K562 (cell line): Measurements from ENCODE around the gene MBP. TPM values are rescaled to one million over a fixed set of nuclear protein-coding genes. Genes with fewer than 3 reads are reported as not detected.

Experiments used
- ATAC-seq: fragments of 200-7000 bp; cut with Tn5 transposase; 3 replicates; pipeline ENCODE4 v1.9.1; 2020; ENCODE audit warnings: moderate library complexity
- BruUV-seq: library from RNA; stranded (reverse); fragments of 400-500 nt; replicated peaks from 2 replicates; lab custom pipeline; 2021; lab: Mats Ljungman, UMichigan
- CTCF ChIA-PET: fragments of 300-600 bp; formaldehyde crosslinking; extraction: SDS; loops from one replicate; lab custom pipeline; 2021; ENCODE audit warnings: low intra/inter-chr PET ratio; lab: Yijun Ruan, JAX
- POLR2A ChIA-PET: fragments of 300-600, 350-650 bp; sonication (Branson Sonifier 250); formaldehyde crosslinking; extraction: SDS; loops from one replicate; lab custom pipeline; 2021; ENCODE audit warnings: antibody characterized with exemption, inconsistent platforms; lab: Yijun Ruan, JAX
- DNase-seq, 4 experiments: peaks; one replicate each; pipeline versions ENCODE4 v3.0.0 to v3.0.0-alpha.2; 2011 to 2018; ENCODE audit warnings: low spot score in 3 of 4, mixed read lengths in 3 of 4; ENCODE audit errors: extremely low read depth in 1 of 4
- FAIRE-seq: peaks from 2 replicates; lab custom pipeline; 2011; peaks lifted over from hg19 to GRCh38; lab: Jason Lieb, UNC
- H2AFZ ChIP-seq: 2 replicates; pipeline ENCODE4 v1.6.0; 2011; ENCODE audit warnings: low read depth, low read length, control low read depth, inconsistent platforms
- H3K27ac ChIP-seq: fragments of 200-600 bp; 3 replicates; pipeline ENCODE4 v1.8.0; 2011; ENCODE audit warnings: low read depth, mild to moderate bottlenecking, control low read depth, inconsistent platforms, low read length, moderate library complexity, mixed read lengths; ENCODE audit errors: extremely low read depth
- H3K27me3 ChIP-seq, 2 experiments: fragments of 300-600 bp in 1 of 2; 2 replicates in 1 of 2; 3 replicates in 1 of 2; pipeline versions ENCODE4 v1.6.0 to v1.8.0; 2011; ENCODE audit warnings: inconsistent platforms in 2 of 2, low read length in 2 of 2, mild to moderate bottlenecking in 1 of 2, mixed read lengths in 1 of 2, moderate library complexity in 1 of 2; ENCODE audit not compliant: control insufficient read depth in 2 of 2, insufficient read depth in 2 of 2
- H3K36me3 ChIP-seq: fragments of 300-600 bp; 3 replicates; pipeline ENCODE4 v1.8.0; 2011; ENCODE audit warnings: mild to moderate bottlenecking, low read length, inconsistent platforms; ENCODE audit not compliant: control insufficient read depth, insufficient read depth
- H3K4me1 ChIP-seq, 2 experiments: fragments of 200-600 bp in 1 of 2; replicated peaks in 1 of 2; 2 replicates in 1 of 2; 3 replicates in 1 of 2; pipeline versions ENCODE4 v1.5.1 to v1.8.0; 2011; ENCODE audit warnings: inconsistent platforms in 2 of 2, low read length in 2 of 2, mild to moderate bottlenecking in 1 of 2, mixed read lengths in 1 of 2, moderate library complexity in 1 of 2; ENCODE audit not compliant: control insufficient read depth in 2 of 2, insufficient read depth in 2 of 2
- H3K4me2 ChIP-seq: 2 replicates; pipeline ENCODE4 v1.6.1; 2011; ENCODE audit warnings: low read length, control low read depth, inconsistent platforms, mixed read lengths; ENCODE audit not compliant: insufficient read depth
- H3K4me3 ChIP-seq: fragments of 200-600 bp; sonication (generic), shearing (Covaris generic); 2 replicates; pipeline ENCODE4 v1.5.1; 2016; ENCODE audit warnings: control low read depth, inconsistent platforms
- H3K79me2 ChIP-seq: fragments of 200-600 bp; 3 replicates; pipeline ENCODE4 v1.8.0; 2011; ENCODE audit warnings: low read length, inconsistent platforms; ENCODE audit not compliant: control insufficient read depth, insufficient read depth
- H3K9ac ChIP-seq, 2 experiments: 2 replicates each; pipeline versions ENCODE4 v1.6.0 to v1.6.1; 2011; ENCODE audit warnings: low read depth in 2 of 2, low read length in 2 of 2, control low read depth in 1 of 2, inconsistent platforms in 1 of 2, mild to moderate bottlenecking in 1 of 2, mixed read lengths in 1 of 2; ENCODE audit not compliant: insufficient read depth in 1 of 2
- H3K9me1 ChIP-seq: one replicate; pipeline ENCODE4 v1.6.0; 2011; ENCODE audit warnings: inconsistent platforms, mild to moderate bottlenecking, low read length, moderate library complexity; ENCODE audit not compliant: control insufficient read depth, insufficient read depth
- H3K9me3 ChIP-seq: replicated peaks from 2 replicates; pipeline ENCODE4 v1.5.1; 2011; ENCODE audit warnings: low read depth, low read length, inconsistent platforms; ENCODE audit not compliant: control insufficient read depth, insufficient read depth
- H4K20me1 ChIP-seq: replicated peaks from 2 replicates; pipeline ENCODE4 v1.6.1; 2011; ENCODE audit warnings: low read length, inconsistent platforms, mixed read lengths; ENCODE audit not compliant: control insufficient read depth, insufficient read depth
- CTCFL ChIP-seq: IDR thresholded peaks from 2 replicates; pipeline ENCODE4 v1.6.1; 2011; ENCODE audit warnings: borderline replicate concordance, low read depth, mild to moderate bottlenecking, moderate library complexity, low read length; ENCODE audit not compliant: insufficient read depth, poor library complexity, severe bottlenecking
- CUX1 ChIP-seq: fragments of 200-800 bp; sonication (Bioruptor generic); IDR thresholded peaks from 2 replicates; pipeline ENCODE4 v1.6.1; 2016; ENCODE audit warnings: missing genetic modification characterization, missing compliant biosample characterization
- RBFOX2 ChIP-seq: fragments of 200-400 bp; formaldehyde crosslinking; IDR thresholded peaks from 2 replicates; pipeline ENCODE4 v1.6.1; 2017; ENCODE audit warnings: low read depth, mild to moderate bottlenecking, low read length, moderate library complexity
- RBM22 ChIP-seq: fragments of 200-400 bp; formaldehyde crosslinking; IDR thresholded peaks from 2 replicates; pipeline ENCODE4 v1.6.1; 2018; ENCODE audit warnings: low read length, low read depth; ENCODE audit not compliant: poor library complexity, severe bottlenecking
- SAFB2 ChIP-seq: fragments of 200-400 bp; formaldehyde crosslinking; IDR thresholded peaks from 2 replicates; pipeline ENCODE4 v1.6.1; 2018; ENCODE audit warnings: borderline replicate concordance, low read length, low read depth, moderate library complexity; ENCODE audit not compliant: severe bottlenecking
- SIN3B ChIP-seq: fragments of 450-650 bp; IDR thresholded peaks from 2 replicates; pipeline ENCODE4 v1.6.1; 2017; ENCODE audit warnings: low read depth, mild to moderate bottlenecking, moderate library complexity
- ZNF75A ChIP-seq: fragments of 450-650 bp; formaldehyde crosslinking; IDR thresholded peaks from 2 replicates; pipeline ENCODE4 v1.4.0; 2020; ENCODE audit warnings: mild to moderate bottlenecking
- ZNF780A ChIP-seq: fragments of 250-450 bp; sonication (Bioruptor Pico); IDR thresholded peaks from 2 replicates; pipeline ENCODE4 v1.5.0; 2021; ENCODE audit warnings: mild to moderate bottlenecking
- ZNF830 ChIP-seq: fragments of 250-450 bp; sonication (Bioruptor Pico); IDR thresholded peaks from 2 replicates; pipeline ENCODE4 v1.5.0; 2021; ENCODE audit warnings: mild to moderate bottlenecking
- WGBS: fragments of 100-300 bp; shearing (Covaris generic); methylation state at CpG from one replicate; pipeline ENCODE4 v1.1.6; 2016; ENCODE audit warnings: low coverage, mixed read lengths; ENCODE audit not compliant: insufficient coverage; ENCODE audit errors: missing lambda C conversion rate; 5-methylcytosine and 5-hydroxymethylcytosine counted together
- in situ Hi-C: fragments of 300-500 bp; cut with MboI; formaldehyde crosslinking; loops from 4 replicates; pipeline ENCODE4 v1.15.0; 2018; ENCODE audit warnings: inconsistent platforms, mixed read lengths
- intact Hi-C: fragments of 100-400 bp; cut with micrococcal nuclease; formaldehyde crosslinking; loops from 2 replicates; pipeline ENCODE4 v1.14.2; 2022
- polyA plus RNA-seq, 8 experiments: library from polyadenylated mRNA; depleted of rRNA in 4 of 8; stranded (reverse) in 5 of 8; unstranded in 3 of 8; fragments of >200 nt; fragmentation: Nextera tagmentation in 2 of 8; fragmentation: Illumina TruSeq in 1 of 8; extraction: Ambion mirVana in 2 of 8; extraction: Trizol in 1 of 8; gene quantifications; 2 replicates each; pipeline versions ENCODE4 v1.2.1 to v1.2.3, GENCODE V29; 2011 to 2014; ENCODE audit warnings: inconsistent platforms in 1 of 8, missing spikeins in 1 of 8
- total RNA-seq, 7 experiments: library from RNA; depleted of rRNA in 6 of 7; stranded (reverse); fragments of >200 nt in 6 of 7; fragmentation: Illumina TruSeq in 2 of 7; extraction: Trizol in 2 of 7; gene quantifications; 2 replicates each; pipeline versions ENCODE4 v1.2.1 to v1.2.3, GENCODE V29; 2011 to 2021; ENCODE audit warnings: low replicate concordance in 1 of 7
- TF ChIP-seq, protein P1 (sequence below): fragments of 450-650 bp; conservative IDR thresholded peaks from 2 replicates; pipeline ENCODE4 v1.6.1; 2016; ENCODE audit warnings: missing genetic modification characterization, low read depth, mild to moderate bottlenecking, control low read depth, missing compliant biosample characterization

MBP gene
- total and polyA plus RNA-seq, 9 of the 15 experiments (the other 6 are each of a cell fraction or from before 2014, with no cell fraction given), result 0.09 TPM; not detected in 8

DNA sequence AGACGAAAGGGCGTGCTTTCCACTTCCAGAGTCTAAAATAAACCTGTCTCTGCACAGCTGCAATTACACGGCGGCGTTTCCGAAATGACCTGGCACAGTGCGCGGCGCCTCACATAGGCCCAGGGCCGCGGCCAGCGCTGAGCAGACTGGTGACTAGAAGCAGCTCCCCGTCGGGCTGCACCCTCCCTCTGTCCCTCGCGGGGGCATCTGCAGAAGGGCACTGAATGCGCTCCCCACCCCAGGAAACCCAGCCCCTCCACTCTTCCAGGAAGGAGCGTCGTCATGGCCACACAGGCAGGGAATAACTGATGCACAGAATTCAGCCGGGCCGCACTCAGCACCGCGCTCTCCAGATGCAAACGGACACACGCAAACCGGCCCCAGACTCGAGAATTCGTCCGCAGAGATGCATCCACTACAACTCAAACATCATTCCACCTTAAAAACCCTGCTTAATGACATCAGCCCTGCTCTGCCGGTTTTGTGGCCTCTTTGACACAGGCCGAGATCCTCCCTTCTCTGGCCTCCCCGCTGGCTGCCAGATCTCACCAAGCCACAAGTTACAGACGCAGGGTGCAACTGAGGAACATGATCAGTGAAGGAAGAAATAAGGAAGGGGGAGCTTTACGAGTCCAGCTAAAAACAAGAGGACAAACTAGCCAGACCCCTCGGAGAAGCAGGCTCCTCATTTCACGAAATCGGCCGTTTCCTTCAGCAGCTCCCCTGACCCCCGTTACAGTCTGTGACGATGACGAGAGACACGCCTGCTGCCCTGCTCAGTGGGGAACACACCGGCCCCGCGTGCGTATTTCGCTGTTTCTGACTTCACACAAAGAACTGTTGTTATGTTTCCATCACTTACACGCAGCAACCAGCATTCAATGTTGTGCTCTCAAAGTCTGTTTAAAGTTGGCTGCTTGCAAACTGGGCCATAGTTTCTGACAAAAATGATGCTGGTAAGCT is 40.2 kb downstream of the MBP start (continued):
- no peak for TF ChIP-seq ZNF75A (CRISPR knock-in tag)
- no peak for TF ChIP-seq RBM22
- no peak for TF ChIP-seq ZNF830 (CRISPR knock-in tag)
- no peak for TF ChIP-seq SAFB2
- TF ChIP-seq, all 486 proteins: peak for 0

GRCh38 chr18:77091366-77091765 is 41.2 kb downstream of the MBP start:
- H3K79me2 ChIP-seq, result no peaks in the 10 kb centered on the region
- in situ Hi-C loops (no loop called here), intact Hi-C loops (no loop called here)
- no peaks in the 10 kb centered on the region for H3K9me3 ChIP-seq
- H3K4me1 ChIP-seq, result no peaks in the 10 kb centered on the region
- H3K9ac ChIP-seq, result no peak overlapping the region
- no peak overlapping the region for H3K27ac ChIP-seq
- WGBS, result 10% methylated on average over 5 of the region's 5 CpGs
- H4K20me1 ChIP-seq, result no peaks in the 10 kb centered on the region
- ChIA-PET CTCF (no interaction called here), POLR2A (no interaction called here)
- no peak overlapping the region for H3K4me2 ChIP-seq
- FAIRE-seq (no peak), ATAC-seq (no peak), DNase-seq (no peak)
- H3K36me3 ChIP-seq, result no peaks in the 10 kb centered on the region
- no peak overlapping the region for H3K4me3 ChIP-seq
- H3K9me1 ChIP-seq, result no peaks in the 10 kb centered on the region
- BruUV-seq, result no TSS peak
- no peak overlapping the region for H2AFZ ChIP-seq
- H3K27me3 ChIP-seq, result peaks cover 0 to 29% of the 10 kb centered on the region in 2 experiments; a peak in 3 of 5 replicates
- TF ChIP-seq, protein P1, sequence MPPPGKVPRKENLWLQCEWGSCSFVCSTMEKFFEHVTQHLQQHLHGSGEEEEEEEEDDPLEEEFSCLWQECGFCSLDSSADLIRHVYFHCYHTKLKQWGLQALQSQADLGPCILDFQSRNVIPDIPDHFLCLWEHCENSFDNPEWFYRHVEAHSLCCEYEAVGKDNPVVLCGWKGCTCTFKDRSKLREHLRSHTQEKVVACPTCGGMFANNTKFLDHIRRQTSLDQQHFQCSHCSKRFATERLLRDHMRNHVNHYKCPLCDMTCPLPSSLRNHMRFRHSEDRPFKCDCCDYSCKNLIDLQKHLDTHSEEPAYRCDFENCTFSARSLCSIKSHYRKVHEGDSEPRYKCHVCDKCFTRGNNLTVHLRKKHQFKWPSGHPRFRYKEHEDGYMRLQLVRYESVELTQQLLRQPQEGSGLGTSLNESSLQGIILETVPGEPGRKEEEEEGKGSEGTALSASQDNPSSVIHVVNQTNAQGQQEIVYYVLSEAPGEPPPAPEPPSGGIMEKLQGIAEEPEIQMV (tag), result no peak
- TF ChIP-seq RBFOX2, result no peak
- TF ChIP-seq ZNF780A, result no peak
- TF ChIP-seq CTCFL, result no peak
- no peak for TF ChIP-seq CUX1 (CRISPR knock-in tag)
- TF ChIP-seq SIN3B, result no peak
